ENCODE measurements around the gene DSTYK.
A peak's percentile ranks its signal among the peaks of the same experiment; 100 is the strongest.

Gene DSTYK

GRCh38 chr1:205121660-205122488, 89.6 kb downstream of the DSTYK start, which contains the start of gene RBBP5:
Gene RBBP5 (minus strand): TSS chr1:205121978. CDS start chr1:205121873, 105 bp downstream.
- DNase-seq = peak; percentile 89 to 96

GRCh38 chr1:205118752-205119151, 92.8 kb downstream of the DSTYK start:
- no peak for DNase-seq

- DNase-seq = no peak
Observed at GRCh38 chr1:205111354-205111753, 100.1 kb downstream of the DSTYK start.

GRCh38 chr1:205109711-205110110, 101.8 kb downstream of the DSTYK start:
- peak in 1 of 2 donors; percentile 27 for DNase-seq

- peak in 1 of 2 donors; percentile 69 for DNase-seq
Observed at GRCh38 chr1:205109269-205109668, 102.2 kb downstream of the DSTYK start.

GRCh38 chr1:205108464-205108863, 103.0 kb downstream of the DSTYK start:
- DNase-seq = no peak

GRCh38 chr1:205107327-205107726, 104.2 kb downstream of the DSTYK start:
- DNase-seq = no peak

- DNase-seq = no peak
Observed at GRCh38 chr1:205102404-205102803, 109.1 kb downstream of the DSTYK start.

- no peak for DNase-seq
Observed at GRCh38 chr1:205098242-205098641, 113.3 kb downstream of the DSTYK start.

GRCh38 chr1:205095422-205095821, 116.1 kb downstream of the DSTYK start:
- no peak for DNase-seq
